ENCODE data around the gene ARPC3.

DNA sequence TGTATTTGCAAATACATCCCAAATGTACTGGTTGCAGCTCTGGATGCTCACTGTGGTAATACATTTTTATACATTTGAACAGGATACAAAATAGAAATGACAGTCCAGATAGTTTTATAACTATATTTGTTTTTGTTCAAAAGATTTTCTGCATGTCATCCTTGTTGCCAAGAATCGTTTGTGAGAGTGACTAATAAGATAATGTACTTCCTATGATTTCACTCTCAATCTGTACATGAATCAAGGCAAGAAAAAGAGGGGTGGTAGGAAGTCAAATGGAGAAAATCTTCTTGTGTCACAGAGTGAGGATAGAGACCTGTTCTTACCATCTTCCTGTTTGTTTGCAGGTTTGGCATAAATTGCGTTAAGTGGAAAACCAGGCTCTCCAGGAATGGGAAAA, 13.9 kb downstream of the ARPC3 start:
- TF ChIP-seq YY1 (IDR thresholded peaks at IDR 0.05; ENCODE audit: insufficient read depth, insufficient read length) = no peak
- TF ChIP-seq ZNF274 (IDR thresholded peaks at IDR 0.05; ENCODE audit: low read depth, low read length) = no peak
- TF ChIP-seq SUZ12 (IDR thresholded peaks at IDR 0.05; ENCODE audit: extremely low read depth, insufficient read depth, insufficient read length) = no peak

Measured in NT2/D1 (cell line).